Upper lobe of left lung (tissue), 4 donors: ENCODE results near the gene ZNF503.
A peak's percentile ranks its signal among the peaks of the same experiment; 100 is the strongest.

ENCODE experiments used
- EP300 ChIP-seq, 4 donors: sonication (generic); formaldehyde crosslinking; IDR thresholded peaks; one replicate each; pipeline ENCODE4 v1.5.1; 2017; ENCODE audit warnings: antibody characterized with exemption in 4 of 4, control low read depth in 2 of 4
- POLR2A ChIP-seq, 4 donors: fragments of 450-650 bp; IDR thresholded peaks; one replicate each; pipeline ENCODE4 v1.5.1; 2016 to 2017; ENCODE audit warnings: antibody characterized with exemption in 4 of 4, mild to moderate bottlenecking in 2 of 4
- TF ChIP-seq, protein P1 (sequence below), 6 experiments: fragments of 450-650 bp in 4 of 6; fragments of 200-600 bp in 2 of 6; sonication (generic) in 2 of 6; IDR thresholded peaks; one replicate each; pipeline ENCODE4 v1.5.1; 2016 to 2019; ENCODE audit warnings: antibody characterized with exemption in 6 of 6

DNA sequence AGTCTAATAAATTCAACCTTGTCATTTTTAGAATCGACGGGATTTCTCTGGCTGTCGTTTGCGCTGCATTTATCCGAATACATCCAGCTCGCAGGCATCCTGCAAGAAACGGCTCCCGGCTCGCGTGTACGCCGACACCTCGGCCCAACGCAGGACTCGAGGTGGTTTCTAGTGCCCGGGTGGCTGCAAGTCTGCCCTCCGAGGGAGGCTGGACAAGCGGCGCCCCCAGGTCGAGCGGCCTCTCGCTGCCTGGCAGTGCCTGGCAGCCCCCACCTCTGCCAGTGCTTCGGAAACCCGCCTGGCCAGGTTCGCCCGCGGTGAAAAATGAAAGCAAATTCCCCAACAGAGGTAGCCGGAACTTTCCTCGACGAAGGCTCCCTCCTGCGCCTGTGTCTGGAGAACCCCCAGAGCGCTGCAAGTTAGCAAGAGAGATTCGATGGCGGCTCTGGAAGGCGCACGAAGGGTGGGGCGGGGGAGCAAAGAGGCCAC, 5.7 kb upstream of the ZNF503 start:
- TF ChIP-seq, protein P1, sequence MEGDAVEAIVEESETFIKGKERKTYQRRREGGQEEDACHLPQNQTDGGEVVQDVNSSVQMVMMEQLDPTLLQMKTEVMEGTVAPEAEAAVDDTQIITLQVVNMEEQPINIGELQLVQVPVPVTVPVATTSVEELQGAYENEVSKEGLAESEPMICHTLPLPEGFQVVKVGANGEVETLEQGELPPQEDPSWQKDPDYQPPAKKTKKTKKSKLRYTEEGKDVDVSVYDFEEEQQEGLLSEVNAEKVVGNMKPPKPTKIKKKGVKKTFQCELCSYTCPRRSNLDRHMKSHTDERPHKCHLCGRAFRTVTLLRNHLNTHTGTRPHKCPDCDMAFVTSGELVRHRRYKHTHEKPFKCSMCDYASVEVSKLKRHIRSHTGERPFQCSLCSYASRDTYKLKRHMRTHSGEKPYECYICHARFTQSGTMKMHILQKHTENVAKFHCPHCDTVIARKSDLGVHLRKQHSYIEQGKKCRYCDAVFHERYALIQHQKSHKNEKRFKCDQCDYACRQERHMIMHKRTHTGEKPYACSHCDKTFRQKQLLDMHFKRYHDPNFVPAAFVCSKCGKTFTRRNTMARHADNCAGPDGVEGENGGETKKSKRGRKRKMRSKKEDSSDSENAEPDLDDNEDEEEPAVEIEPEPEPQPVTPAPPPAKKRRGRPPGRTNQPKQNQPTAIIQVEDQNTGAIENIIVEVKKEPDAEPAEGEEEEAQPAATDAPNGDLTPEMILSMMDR (IDR thresholded peaks at IDR 0.05): peak in 2 of 6 experiments; percentile 11
- TF ChIP-seq EP300 (IDR thresholded peaks at IDR 0.05) (no peak), POLR2A (IDR thresholded peaks at IDR 0.05) (no peak)
